Measurements from ENCODE around the gene FGF12. TPM values are rescaled to one million over a fixed set of nuclear protein-coding genes. Genes with fewer than 3 reads are reported as not detected.

The FGF12 gene
- total RNA-seq, 1 donor from 2014 or later, result 3.2 TPM

- DNase-seq (ENCODE audit: low spot score), result no peak
These were observed 43.2 kb downstream of the FGF12 start for GRCh38 chr3:192684151-192684550.

GRCh38 chr3:192675958-192676649, 51.2 kb downstream of the FGF12 start:
- DNase-seq (ENCODE audit: low spot score), result no peak

DNA sequence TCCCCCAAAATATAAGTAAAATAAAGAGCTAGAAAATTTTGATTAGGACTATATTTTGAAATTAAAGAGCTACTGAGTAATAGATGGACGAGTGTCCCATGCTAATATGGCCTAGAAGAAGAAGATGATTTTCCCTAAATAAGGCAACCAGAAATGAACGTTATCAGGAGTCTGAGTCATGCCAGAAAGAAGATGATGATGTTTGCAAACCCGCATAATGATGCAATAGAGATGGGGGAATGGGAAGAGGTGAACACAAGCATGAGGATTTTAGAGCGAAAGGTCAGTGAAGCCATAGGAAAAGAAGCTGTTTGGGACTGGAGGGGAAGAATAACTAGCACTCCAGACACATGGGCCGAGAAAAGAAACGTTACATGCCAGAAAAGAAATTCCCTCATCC, 71.7 kb downstream of the FGF12 start:
- DNase-seq (ENCODE audit: low spot score), result no peak

GRCh38 chr3:192655040-192655439, 72.3 kb downstream of the FGF12 start:
- no peak for DNase-seq (ENCODE audit: low spot score)

DNA sequence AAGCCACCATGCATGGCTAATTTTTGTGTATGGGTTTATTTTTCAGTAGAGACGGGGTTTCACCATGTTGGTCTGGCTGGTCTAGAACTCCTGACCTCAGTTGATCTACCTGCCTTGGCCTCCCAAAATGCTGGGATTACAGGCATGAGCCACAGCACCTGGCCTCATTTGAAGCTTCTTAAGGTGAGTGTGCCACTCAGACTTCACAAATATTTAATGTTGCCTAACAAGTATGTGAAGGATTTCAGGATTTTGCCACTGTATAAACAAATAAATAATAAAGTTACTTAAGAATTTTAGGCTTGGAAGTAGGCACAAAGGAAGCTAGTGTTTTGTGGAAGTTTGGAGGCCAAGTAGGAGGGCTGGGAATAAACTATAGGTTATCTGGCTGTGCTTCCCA, 73.5 kb downstream of the FGF12 start:
- no peak for DNase-seq (ENCODE audit: low spot score)

DNA sequence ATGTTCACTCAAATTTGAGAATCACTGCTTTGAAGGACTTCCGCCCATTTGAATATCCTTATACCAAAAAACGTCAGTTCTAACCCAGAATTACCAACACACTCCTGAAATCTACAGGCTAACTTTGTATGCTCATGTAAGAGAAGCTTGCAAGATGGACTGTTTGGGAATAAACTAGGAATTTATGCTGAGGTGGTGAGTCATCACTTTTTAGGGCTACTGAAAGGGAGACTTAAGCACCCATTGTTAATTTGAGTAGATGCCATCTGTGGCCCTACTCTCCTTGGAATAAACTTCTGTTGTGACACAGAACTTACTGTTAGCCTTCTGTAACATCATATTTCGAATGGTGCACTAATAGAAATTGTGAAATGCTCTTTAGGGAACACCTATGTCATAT, 74.6 kb downstream of the FGF12 start:
- DNase-seq (ENCODE audit: low spot score), result no peak

- no peak for DNase-seq (ENCODE audit: low spot score)
These were observed 75.4 kb downstream of the FGF12 start for GRCh38 chr3:192651836-192652512.

- DNase-seq (ENCODE audit: low spot score), result no peak
These were observed 81.9 kb downstream of the FGF12 start for GRCh38 chr3:192645437-192645836.

- no peak for DNase-seq (ENCODE audit: low spot score)
These were observed 84.7 kb downstream of the FGF12 start for GRCh38 chr3:192642651-192643050.

- no peak for DNase-seq (ENCODE audit: low spot score)
These were observed 85.4 kb downstream of the FGF12 start for GRCh38 chr3:192641919-192642318.

DNA sequence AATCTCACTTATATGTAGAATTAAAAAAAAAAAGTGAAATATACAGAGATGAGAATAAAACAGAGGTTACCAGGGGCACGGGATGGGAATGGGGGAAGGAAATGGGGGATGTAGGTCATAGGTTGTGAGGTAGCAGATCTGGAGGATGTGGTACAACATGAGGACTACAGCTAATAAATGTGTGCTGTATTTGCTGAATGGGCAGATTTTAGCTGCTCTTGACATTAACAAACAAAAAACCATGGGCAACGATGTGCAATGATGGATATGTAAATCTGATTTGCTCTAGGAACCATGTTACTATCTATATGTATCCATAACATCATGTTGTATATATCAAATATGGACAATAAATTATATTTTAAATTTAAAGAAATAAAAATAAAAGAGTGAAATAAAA, 87.4 kb downstream of the FGF12 start:
- no peak for DNase-seq (ENCODE audit: low spot score)

DNA sequence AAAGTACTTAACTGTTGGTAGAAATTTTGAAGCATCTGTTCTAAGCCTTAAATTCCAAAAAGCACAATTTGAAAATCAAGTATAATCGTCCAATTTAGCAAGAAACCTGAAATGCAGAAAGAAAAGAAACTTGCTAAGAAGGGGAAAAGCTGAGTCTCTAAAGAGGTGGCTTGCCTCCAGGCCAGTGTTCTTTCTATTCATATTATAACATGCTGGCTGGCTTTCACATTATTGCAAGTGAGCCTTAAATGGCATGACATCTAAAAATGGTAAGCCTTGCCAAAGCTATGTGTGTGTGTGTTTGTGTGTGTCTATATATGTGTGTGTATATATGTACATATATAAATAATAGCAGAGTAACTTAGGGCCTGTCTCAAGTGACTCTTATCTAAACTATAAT, 89.5 kb downstream of the FGF12 start:
- no peak for DNase-seq (ENCODE audit: low spot score)

GRCh38 chr3:192636517-192637444, 90.6 kb downstream of the FGF12 start:
- DNase-seq (ENCODE audit: low spot score), result no peak

DNA sequence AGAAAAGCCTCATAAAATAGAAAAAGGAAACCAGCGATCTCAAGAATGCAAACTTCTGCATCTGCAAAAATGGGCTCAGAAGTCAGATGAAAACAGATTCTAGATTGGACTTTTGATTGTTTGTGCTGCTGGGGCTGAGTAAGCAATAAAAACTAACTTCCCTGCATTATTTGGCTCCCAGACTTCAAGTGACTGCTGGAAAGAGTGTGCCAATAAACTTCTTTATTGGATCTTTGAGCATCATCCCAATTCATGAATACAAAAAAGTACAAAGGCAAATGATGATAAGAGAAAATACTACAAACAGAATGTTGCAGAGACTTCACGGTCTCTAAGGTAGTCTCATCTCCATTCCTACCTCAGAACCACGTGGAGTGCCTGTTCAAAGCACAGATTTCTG, 97.9 kb downstream of the FGF12 start:
- no peak for DNase-seq (ENCODE audit: low spot score)

DNA sequence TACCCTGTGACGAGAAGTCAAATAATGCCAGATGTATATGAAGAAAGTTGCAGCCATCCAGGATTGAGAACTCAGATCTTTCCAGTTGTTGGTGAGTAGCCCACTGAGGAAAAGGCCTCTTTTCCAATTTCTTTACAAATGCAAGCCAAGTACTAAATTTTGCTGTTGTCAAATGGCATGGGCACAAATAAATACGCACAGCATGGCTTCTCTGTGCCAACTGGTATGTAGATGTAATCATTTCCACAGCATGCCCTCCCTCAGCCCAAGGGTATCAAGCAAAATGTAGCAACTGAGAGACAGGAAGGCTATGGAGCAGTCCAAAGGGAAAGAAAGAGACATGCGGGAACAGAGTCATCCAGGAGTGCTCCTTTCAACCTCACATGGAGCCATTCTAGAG, 105.4 kb downstream of the FGF12 start:
- DNase-seq (ENCODE audit: low spot score), result no peak

DNA sequence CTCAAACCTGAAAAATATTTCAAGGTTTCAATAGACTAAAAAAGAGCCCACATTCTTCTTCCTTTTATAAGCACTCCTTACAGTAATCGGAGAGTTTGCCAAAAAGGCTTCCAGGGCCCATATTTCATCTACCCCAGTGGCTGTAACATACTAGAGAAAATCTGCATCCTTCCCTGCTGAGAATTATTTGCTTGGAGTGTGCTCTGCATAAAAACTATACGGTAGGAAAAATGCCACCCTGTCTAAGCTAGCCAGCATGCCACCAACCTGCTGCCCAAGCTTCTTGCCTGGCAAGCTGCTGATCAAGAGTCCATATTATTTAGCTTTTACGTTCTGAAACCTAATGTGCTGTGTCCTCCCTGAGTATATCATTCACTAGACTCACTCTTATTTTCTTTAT, 107.1 kb downstream of the FGF12 start:
- DNase-seq (ENCODE audit: low spot score), result no peak

- DNase-seq (ENCODE audit: low spot score), result no peak
These were observed 115.9 kb downstream of the FGF12 start for GRCh38 chr3:192611411-192611810.

GRCh38 chr3:192608726-192609600, 118.4 kb downstream of the FGF12 start:
- DNase-seq (ENCODE audit: low spot score), result no peak

DNA sequence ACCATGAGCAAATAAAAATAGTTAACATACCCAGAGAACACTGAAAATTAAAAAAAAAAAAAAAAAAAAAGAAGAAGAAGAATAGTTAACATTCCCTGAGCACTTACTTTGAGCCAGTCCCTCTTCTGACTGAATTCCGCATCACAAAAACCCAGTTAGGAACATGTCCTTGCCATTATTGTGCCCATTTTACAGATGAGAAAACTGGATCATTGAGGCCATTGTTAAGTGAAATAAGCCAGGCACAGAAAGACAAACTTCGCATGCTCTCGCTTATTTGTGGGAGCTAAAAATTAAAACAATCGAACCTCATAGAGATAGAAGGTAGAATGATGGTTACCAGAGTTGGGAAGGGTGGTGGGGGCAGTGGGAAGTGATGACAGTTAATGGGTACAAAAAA, 119.5 kb downstream of the FGF12 start:
- DNase-seq (ENCODE audit: low spot score), result no peak

GRCh38 chr3:192597913-192598312, 129.4 kb downstream of the FGF12 start:
- no peak for DNase-seq (ENCODE audit: low spot score)

GRCh38 chr3:192597506-192597905, 129.8 kb downstream of the FGF12 start:
- peak; percentile 59 for DNase-seq (ENCODE audit: low spot score)

- DNase-seq (ENCODE audit: low spot score), result no peak
These were observed 148.6 kb downstream of the FGF12 start for GRCh38 chr3:192578729-192579128.

Data from ureter (tissue), 1 donor.